HL-60/S4 treated with phorbol 12-myristate 13-acetate at 8.2 ng/mL for 4 days and 3 days (cell line): ENCODE results near the gene SH3BP5L.

Experiments
- in situ Hi-C: fragments of 300-500 bp; cut with MboI; formaldehyde crosslinking; loops from 2 replicates; pipeline ENCODE4 v1.15.0; 2022; ENCODE audit warnings: low sequenced_read_pairs

The SH3BP5L gene

DNA sequence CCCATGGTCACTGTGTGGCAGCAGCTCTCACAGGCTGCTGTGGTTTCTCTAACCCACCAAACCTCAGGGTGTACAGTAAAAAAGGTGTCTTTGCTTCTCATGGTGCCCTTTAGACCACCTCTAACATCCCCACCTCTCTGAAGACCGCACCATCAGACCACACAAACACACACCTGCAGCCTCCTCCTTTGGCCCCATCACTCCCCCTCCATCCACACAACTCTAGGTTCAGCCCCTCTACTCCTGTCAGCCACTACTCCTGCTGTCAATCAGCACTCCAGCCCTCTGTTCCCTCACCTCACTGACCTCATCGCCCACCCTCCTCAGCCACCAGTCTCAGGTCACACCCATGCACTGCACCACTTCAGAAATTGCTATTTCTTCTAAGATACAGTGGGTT, 25.7 kb upstream of the SH3BP5L start:
- in situ Hi-C loops, result no loop called here

- in situ Hi-C loops, result no loop called here
These were observed 25.0 kb upstream of the SH3BP5L start for GRCh38 chr1:248850536-248851251.

DNA sequence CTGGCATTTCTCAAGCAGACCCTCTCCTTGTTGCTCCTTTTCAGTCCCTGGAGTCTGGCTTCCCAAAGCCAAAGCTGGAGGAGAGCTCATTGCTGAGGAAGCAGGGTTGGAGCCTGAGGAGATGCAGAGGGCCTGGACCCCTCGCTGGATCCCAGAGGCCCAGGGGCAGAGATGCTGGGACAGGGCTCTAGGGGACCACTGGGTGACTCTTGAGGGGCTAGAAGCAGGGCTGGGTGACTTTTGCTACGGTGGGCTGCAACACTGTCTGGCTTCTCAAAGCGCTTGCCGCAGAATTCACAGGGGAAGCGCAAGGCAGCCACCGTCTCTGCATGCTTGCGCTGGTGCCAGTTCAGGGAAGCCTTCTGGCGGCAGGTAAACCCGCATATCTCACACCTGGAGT, 24.4 kb upstream of the SH3BP5L start:
- in situ Hi-C loops, result no loop called here

- in situ Hi-C loops, result no loop called here
These were observed 23.9 kb upstream of the SH3BP5L start for GRCh38 chr1:248849637-248850036.

- in situ Hi-C loops, result no loop called here
These were observed 23.4 kb upstream of the SH3BP5L start for GRCh38 chr1:248849152-248849551.

DNA sequence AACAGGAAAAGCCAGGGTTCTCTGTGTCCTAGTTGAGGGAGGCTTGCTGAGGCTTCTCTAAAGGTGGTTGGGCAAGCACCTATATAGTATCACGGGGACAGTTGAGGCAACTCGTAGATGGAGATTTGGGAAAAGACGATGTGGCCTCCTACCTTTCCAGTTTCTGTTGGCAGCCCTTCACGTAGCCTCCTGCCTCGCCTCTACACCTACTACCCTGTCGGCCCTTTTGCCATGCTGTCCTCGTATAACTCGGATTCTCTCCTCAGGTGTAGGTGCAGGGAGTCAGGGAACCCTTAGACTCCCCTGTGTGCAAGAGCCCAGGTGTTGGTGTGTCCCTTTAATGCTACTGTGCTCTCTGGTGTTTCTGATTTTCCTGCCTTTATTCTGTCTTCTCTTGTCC, 22.9 kb upstream of the SH3BP5L start:
- in situ Hi-C loops, result no loop called here

- in situ Hi-C loops, result no loop called here
These were observed 22.3 kb upstream of the SH3BP5L start for GRCh38 chr1:248847956-248848561.

GRCh38 chr1:248847181-248847955, 21.7 kb upstream of the SH3BP5L start:
- in situ Hi-C loops, result no loop called here

DNA sequence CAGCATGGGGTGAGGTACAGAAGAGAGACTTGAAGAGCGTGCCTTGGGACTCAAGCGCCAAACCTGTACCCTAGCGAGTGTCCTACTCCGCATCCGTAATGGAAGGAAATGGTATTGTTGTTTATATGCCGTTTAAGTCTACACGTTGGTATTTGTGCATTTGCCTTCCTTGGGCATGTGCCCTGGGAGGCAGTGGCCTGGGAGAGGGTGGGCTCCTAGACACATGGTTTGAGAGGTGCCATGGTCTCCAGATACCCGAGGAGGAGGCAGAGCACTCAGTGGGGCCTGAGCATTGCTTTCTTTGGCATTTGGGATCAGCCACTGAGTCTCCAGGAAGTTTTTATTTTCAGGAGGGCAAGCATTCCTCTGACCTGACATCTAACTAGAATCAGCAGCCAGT, 18.8 kb upstream of the SH3BP5L start:
- in situ Hi-C loops, result no loop called here

DNA sequence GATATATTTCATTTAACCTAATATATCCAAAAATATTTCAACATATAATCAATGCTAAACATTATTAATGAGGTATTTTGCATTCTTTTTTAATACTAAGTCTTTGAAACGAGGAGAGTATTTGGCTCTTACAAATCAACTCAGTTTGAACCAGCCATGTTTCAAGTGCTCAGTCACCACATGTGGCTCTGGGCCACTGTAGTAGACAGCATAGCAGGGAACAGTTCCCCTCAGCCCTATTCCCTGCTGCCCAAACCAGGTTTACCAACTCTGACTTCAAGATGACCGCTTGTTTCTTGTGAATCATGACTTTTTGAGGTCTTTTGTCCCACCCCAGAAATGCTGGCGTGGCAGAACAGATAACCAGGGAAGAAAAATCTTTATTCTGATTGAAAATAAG, 18.0 kb upstream of the SH3BP5L start:
- in situ Hi-C loops, result no loop called here

GRCh38 chr1:248842781-248843331, 17.1 kb upstream of the SH3BP5L start:
- in situ Hi-C loops, result no loop called here

DNA sequence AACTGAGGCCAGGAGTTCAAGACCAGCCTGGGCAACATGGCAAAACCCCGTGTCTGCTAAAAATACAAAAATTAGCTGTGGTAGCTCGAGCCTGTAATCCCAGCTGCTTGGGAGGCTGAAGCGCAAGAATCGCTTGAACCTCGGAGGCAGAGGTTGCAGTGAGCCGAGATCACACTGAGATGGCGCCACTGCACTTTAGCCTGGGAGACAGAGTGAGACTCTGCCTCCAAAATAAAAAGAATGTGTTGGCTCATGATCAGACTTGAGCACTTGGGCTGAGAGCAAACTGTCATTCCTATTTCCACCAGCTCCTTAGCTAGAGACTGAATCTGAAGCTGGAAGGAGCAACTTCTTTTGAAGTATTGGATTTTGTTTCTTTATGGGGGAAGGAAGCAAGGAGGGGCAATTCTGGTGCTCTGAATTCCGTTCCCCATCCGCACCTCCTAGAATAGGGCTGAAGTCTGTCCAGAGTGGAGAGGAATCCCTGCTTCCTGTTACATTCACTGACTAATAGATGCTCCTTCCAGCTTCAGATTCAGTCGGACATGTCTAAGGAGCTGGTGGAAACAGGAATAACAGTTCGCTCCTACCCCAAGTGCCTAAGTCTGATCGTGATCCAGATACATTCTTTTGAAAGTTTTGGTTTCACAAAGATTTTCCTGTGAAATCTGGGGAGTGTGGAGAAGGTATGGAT, 16.1 kb upstream of the SH3BP5L start:
- in situ Hi-C loops, result no loop called here

GRCh38 chr1:248840946-248841345, 15.2 kb upstream of the SH3BP5L start:
- in situ Hi-C loops, result no loop called here

- in situ Hi-C loops, result no loop called here
These were observed 13.4 kb upstream of the SH3BP5L start for GRCh38 chr1:248839168-248839555.

GRCh38 chr1:248838357-248839167, 12.8 kb upstream of the SH3BP5L start:
- in situ Hi-C loops, result no loop called here

GRCh38 chr1:248837781-248838356, 12.2 kb upstream of the SH3BP5L start, which contains the start of gene ZNF672:
Gene ZNF672 (plus strand): TSS chr1:248838224. CDS start chr1:248847275, 9,051 bp downstream.
- in situ Hi-C loops, result no loop called here

- in situ Hi-C loops, result no loop called here
These were observed 11.5 kb upstream of the SH3BP5L start for GRCh38 chr1:248837045-248837780.

GRCh38 chr1:248834343-248834940, 8.7 kb upstream of the SH3BP5L start:
- in situ Hi-C loops, result no loop called here

GRCh38 chr1:248831842-248832241, 6.1 kb upstream of the SH3BP5L start:
- in situ Hi-C loops, result no loop called here
